Esophagus (tissue), 2 donors: ENCODE measurements around the gene CERS1. TPM values are rescaled to one million over a fixed set of nuclear protein-coding genes. Genes with fewer than 3 reads are reported as not detected.
"Not testable (repeated sequence)": the region's sequence is repeated elsewhere in the genome, so short reads cannot be mapped to it uniquely, and the experiment has no call there.

Experiments used
- H3K27ac ChIP-seq, 2 donors: one replicate each; pipeline ENCODE4 v1.5.1; 2013; ENCODE audit warnings: low read depth in 2 of 2, mild to moderate bottlenecking in 2 of 2, inconsistent platforms in 1 of 2, low read length in 1 of 2, moderate library complexity in 1 of 2
- H3K27me3 ChIP-seq, 2 donors: one replicate each; pipeline ENCODE4 v1.6.1; 2013; ENCODE audit warnings: low read length in 2 of 2, control low read depth in 1 of 2, mild to moderate bottlenecking in 1 of 2; ENCODE audit not compliant: insufficient read depth in 2 of 2, control insufficient read depth in 1 of 2
- H3K36me3 ChIP-seq, 2 donors: one replicate each; pipeline ENCODE4 v1.6.1; 2013; ENCODE audit warnings: low read length in 1 of 2; ENCODE audit not compliant: control insufficient read depth in 2 of 2, insufficient read depth in 2 of 2
- H3K4me1 ChIP-seq, 2 donors: one replicate each; pipeline ENCODE4 v1.6.1; 2013; ENCODE audit warnings: low read length in 1 of 2; ENCODE audit not compliant: control insufficient read depth in 2 of 2, insufficient read depth in 2 of 2
- H3K4me3 ChIP-seq, 2 donors: one replicate each; pipeline ENCODE4 v1.5.1; 2013; ENCODE audit warnings: low read length in 2 of 2, mild to moderate bottlenecking in 2 of 2, low read depth in 1 of 2, moderate library complexity in 1 of 2
- H3K9me3 ChIP-seq, 2 donors: one replicate each; pipeline ENCODE4 v1.6.1; 2013; ENCODE audit warnings: mild to moderate bottlenecking in 2 of 2, low read depth in 1 of 2, low read length in 1 of 2, moderate library complexity in 1 of 2; ENCODE audit not compliant: control insufficient read depth in 2 of 2, insufficient read depth in 1 of 2
- WGBS, 2 donors: extraction: QIAGEN DNeasy Blood & Tissue Kit; methylation state at CpG; one replicate each; pipeline ENCODE4 v1.1.7; 2013; 5-methylcytosine and 5-hydroxymethylcytosine counted together
- polyA plus RNA-seq, 2 donors: library from polyadenylated mRNA; stranded (reverse); fragments of 200-250 nt; gene quantifications; one replicate each; pipeline ENCODE4 v1.2.3, GENCODE V29; 2013
- donor health status: healthy with polysubstance abuse.
- donor health status: Bipolar disorder and iron deficiency.

Gene CERS1
- polyA plus RNA-seq, 2 donors, result 0.08 to 0.12 TPM

DNA sequence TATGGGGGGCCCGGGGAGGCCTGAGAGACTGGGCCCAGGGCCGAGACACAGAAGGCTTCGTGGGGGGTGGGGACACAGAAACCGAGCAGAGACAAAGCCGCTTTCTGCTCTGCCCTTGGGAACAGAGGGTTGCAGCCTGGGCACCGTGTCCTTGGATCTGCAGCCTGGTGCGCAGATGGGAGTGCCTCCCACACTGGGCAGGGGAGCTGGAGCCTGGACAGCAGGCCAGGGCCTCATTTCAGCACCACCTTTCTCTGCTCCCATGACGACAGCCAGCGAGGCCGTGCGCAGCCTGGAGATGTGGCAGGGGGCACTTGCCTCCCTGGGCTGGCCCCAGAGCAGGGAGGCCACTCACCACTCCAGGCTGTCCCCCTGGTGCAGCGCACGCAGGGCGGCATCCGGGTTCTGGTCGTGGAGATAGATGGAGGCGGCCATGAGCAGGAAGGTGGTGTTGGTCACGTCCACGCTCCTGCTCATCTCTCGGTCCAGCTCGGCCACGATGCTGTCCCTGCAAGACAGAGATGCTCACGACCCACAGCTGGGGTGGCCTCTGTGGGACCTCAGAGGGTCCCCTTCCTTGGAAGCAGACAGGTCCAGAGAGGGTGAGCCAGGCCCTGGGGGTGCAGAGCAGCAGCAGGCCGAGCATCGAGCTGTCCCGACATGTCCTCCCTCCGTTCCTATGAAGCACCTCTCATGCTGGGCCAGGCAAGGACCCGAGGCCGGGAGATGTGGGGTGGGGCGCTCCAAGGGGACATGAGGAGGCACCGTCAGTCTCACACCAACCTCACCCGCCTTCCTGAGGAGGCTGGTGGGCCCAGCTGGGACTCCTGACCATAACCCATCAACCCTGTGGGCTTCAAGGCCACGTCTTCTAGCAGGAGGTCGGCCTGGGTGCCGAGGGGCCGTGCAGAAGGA, 10.9 kb upstream of the CERS1 start:
- H3K9me3 ChIP-seq, result no peaks in the 10 kb centered on the region
- H3K4me3 ChIP-seq, result no peak overlapping the region
- peaks cover 3 to 54% of the 10 kb centered on the region in 2 donors for H3K36me3 ChIP-seq
- H3K4me1 ChIP-seq, result no peaks in the 10 kb centered on the region
- 90 to 91% methylated on average over 36 of the region's 36 CpGs for WGBS, 2 donors
- H3K27me3 ChIP-seq, result no peaks in the 10 kb centered on the region
- H3K27ac ChIP-seq, result no peak overlapping the region

DNA sequence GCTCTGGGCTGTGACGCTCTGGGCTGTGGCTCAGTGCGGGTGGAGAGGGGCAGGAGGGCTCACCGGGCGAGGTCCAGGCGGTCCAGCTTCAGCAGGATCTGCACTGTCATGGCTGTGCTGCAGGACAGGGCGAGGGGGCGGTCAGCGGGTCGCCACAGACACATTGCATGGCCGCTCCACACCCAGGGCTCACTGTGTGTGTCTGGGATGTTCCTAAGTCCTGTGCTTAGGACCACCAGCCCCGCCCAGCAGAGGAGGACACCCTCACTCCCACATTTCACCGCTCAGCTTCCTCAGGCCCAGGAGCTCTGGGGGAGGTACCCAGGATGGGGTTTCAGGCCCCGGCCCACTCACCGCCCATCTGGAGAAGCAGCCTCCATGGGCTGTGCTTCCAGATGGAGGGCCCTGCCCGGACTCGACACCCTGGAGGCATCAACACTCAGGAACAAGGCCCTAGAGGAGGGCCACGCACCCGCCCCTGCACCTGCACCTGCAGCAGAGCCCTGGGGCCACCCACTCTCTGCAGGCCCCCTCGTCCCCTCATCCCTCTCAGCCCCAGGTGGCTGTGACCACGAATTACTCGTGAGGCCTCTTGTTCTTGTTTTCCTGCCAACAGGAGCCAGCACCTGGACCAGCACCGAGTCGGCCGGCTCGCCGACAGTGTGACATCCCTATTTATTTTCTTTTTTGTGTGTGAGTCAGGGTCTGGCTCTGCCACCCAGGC, 9.7 kb upstream of the CERS1 start:
- Histone ChIP-seq H3K4me3 (no peak overlapping the region), H3K4me1 (no peaks in the 10 kb centered on the region), H3K27ac (no peak overlapping the region), H3K36me3 (peaks cover 3 to 50% of the 10 kb centered on the region in 2 donors), H3K9me3 (no peaks in the 10 kb centered on the region), H3K27me3 (no peaks in the 10 kb centered on the region)
- 87 to 88% methylated on average over 26 of the region's 26 CpGs for WGBS, 2 donors

DNA sequence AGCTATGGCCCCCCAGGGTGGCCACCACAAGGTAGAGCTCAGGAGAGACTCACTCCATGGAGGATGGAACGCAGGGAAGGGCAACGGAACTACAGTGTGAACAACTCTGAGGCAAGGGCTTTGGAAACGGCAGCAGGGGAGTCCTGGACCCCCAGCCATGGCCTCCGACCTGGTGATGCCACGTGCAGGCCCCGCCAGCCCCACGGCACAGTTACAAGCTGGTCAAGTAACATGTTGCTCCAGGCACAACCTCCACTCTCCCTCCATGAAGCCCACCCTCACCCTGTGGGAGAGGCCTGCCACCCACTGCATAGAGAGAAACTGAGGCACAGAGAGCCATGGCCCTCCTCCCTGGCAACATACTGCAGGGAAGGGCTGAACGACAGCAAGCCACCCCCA, 9.1 kb upstream of the CERS1 start:
- H3K27ac ChIP-seq, result no peak overlapping the region
- no peaks in the 10 kb centered on the region for H3K9me3 ChIP-seq
- WGBS, 2 donors, result 89 to 92% methylated on average over 8 of the region's 8 CpGs
- no peak overlapping the region for H3K4me3 ChIP-seq
- H3K36me3 ChIP-seq, result peaks cover 3 to 51% of the 10 kb centered on the region in 2 donors
- no peaks in the 10 kb centered on the region for H3K4me1 ChIP-seq
- H3K27me3 ChIP-seq, result no peaks in the 10 kb centered on the region

DNA sequence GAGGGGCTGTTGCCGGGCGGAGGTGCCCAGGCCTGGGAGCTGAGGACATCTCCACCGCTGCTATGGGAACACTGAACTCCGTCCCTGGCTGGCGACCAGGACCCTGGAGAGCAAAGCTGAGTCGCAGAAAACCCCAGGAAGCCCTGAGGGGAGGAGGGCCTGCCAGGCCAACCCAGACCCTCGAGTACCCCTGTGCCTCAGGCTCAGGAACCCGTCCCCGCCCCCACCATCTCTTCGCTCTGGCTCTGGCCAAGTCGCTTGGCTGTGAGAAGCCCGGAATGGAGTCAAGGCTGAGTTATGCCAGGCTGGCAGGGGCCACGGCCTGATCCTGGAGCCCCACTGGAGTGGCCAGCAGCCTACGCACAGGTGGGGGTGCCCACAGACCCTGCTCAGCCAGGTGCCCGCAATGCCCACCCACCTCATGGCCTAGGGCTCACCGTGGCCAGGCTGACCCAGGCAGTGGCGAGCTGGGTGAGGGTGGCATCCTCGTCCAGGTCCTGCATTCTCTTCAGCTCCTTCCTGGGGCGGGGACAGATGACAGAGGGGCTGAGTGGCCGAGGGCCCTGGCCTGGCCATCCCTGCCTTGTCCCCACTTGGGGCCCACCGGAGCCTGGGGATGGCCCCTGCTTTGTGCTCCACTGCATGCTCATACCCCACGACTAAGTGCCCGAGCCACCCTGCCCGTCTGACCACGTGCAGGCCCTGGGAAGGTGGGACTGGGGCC, 8.5 kb upstream of the CERS1 start:
- Histone ChIP-seq H3K36me3 (peaks cover 3 to 55% of the 10 kb centered on the region in 2 donors), H3K27ac (no peak overlapping the region), H3K4me1 (no peaks in the 10 kb centered on the region), H3K9me3 (no peaks in the 10 kb centered on the region), H3K4me3 (no peak overlapping the region), H3K27me3 (no peaks in the 10 kb centered on the region)
- WGBS, 2 donors, result 89 to 91% methylated on average over 24 to 25 of the region's 25 CpGs

DNA sequence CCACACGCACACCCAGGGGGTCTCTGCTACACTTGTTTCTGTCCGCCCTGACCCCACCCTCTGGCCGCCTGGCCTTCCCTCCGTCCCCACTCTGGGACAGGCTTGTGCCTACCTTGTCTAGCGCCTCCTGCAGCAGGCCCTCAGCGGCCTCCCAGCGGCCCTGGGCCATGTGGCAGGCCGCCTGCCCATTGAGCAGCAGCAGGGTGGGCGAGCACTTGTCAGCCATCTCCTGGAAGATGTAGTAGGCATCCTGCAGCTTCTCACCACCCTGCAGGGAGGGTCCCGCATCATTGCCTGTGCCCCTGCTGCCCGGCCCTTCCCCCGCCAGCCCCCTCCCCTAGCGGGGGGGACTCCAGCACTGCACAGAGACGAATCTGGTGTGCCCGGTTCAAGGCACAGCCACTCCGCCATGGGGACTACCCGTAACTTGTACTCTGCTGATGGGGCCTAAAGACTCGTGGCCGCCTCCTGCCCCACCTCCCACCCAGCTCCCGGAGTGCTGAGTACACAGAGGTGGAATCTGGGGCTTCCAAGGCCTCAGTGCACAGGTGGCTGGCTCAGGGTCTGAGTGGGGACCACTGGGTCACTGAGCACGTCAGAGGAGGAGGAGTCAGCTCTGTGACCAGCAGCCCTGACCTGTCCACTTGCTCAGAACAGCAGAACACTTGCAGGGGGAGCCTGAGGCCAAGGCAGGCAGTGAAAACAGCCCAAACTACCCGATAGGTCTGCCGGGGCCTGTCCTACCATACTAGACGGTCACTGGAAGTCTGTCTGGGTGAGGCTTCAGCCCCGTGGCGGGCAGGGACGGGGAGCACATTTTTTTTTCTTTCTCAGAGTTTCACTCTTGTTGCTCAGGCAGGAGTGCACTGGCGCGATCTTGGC, 7.4 kb upstream of the CERS1 start:
- no peaks in the 10 kb centered on the region for H3K27me3 ChIP-seq
- 87 to 90% methylated on average over 29 of the region's 29 CpGs for WGBS, 2 donors
- H3K36me3 ChIP-seq, result peaks cover 3 to 61% of the 10 kb centered on the region in 2 donors
- no peak overlapping the region for H3K27ac ChIP-seq
- H3K9me3 ChIP-seq, result no peaks in the 10 kb centered on the region
- no peaks in the 10 kb centered on the region for H3K4me1 ChIP-seq
- no peak overlapping the region for H3K4me3 ChIP-seq

DNA sequence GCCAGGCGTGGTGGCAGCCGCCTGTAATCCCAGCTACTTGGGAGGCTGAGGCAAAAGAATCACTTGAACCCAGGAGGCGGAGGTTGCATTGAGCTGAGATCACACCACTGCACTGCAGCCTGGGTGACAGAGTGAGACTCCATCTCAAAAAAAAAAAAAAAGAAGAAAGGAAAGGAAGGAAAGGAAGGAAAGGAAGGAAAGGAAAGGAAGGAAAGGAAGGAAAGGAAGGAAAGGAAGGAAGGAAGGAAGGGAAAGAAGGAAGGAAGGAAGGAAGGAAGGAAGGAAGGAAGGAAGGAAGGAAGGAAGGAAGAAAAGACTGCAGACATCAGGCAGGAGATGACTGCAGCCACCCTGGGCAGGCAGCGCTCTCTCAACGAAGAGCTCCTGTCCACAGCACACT, 6.6 kb upstream of the CERS1 start:
- H3K27me3 ChIP-seq, H3K4me3 ChIP-seq, H3K27ac ChIP-seq, H3K9me3 ChIP-seq, H3K4me1 ChIP-seq: not testable (repeated sequence)
- WGBS, 2 donors, result 96 to 98% methylated on average over 5 of the region's 5 CpGs
- peaks cover 3 to 56% of the 10 kb centered on the region in 2 donors for H3K36me3 ChIP-seq

DNA sequence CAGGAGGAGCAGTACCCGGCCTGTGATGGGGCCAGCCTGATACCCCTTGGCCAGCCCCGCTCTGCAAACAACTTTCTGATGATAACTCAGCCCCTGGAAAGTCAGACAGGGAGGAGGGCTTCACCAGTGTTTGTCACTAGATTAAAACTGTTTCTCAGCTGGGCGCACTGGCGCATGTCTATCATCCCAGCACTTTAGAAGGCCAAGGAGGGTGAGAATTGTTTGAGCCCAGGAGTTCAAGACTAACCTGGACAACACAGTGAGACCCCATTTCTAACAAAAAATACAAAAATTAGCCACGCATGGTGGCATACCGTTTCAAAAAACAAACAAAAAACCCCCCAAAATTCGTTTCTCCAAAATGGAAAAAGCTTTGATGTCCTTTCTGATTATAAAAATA, 5.5 kb upstream of the CERS1 start:
- no peak overlapping the region for H3K27ac ChIP-seq
- peaks cover 3 to 45% of the 10 kb centered on the region in 2 donors for H3K36me3 ChIP-seq
- peaks cover 0 to 3% of the 10 kb centered on the region in 2 donors for H3K4me1 ChIP-seq
- no peaks in the 10 kb centered on the region for H3K27me3 ChIP-seq
- WGBS, 2 donors, result 91 to 95% methylated on average over 7 of the region's 7 CpGs
- no peaks in the 10 kb centered on the region for H3K9me3 ChIP-seq
- no peak overlapping the region for H3K4me3 ChIP-seq

DNA sequence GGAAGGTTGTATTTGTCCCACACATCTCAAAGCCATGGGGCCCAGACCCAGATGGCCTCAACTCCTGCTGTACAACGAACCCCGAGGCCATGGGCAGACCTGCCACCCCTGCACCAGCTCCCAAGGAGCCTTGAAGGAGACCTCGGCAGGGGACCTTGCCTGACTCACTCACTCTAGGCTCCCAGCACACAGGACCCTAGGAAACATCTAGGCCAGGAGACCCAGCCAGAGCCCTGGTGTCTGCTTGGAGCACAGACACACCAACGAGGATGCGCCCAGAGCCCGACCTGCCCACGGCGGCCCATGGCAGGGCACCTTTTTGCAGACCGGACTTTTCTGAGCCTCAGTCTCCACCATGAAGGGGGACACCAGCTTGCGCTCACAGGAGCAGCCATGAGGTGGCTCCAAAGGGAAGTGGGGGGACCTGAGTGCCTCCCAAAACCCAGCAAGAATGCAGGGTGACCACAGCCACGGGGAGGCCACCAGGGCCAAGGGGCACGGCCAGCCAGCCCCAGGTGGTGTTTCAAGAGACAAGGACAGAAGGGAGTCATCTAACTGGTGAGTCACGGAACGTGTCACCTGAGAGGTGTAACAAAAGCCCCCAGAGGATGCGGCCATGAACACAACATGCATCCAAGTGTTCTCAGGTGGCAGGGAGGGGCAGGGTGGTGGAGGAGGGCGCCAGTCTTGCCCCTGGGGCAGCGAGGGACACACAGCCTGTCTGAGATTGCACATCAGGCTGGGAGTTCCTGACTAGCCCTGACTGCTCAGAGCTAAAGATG, 4.9 kb upstream of the CERS1 start:
- Histone ChIP-seq H3K27ac (no peak overlapping the region), H3K27me3 (peaks cover 0 to 4% of the 10 kb centered on the region in 2 donors), H3K4me1 (peaks cover 0 to 3% of the 10 kb centered on the region in 2 donors), H3K9me3 (no peaks in the 10 kb centered on the region), H3K4me3 (no peak overlapping the region), H3K36me3 (peaks cover 3 to 39% of the 10 kb centered on the region in 2 donors)
- WGBS, 2 donors, result 87 to 89% methylated on average over 17 of the region's 17 CpGs
